GM12878 (cell line): ENCODE measurements around the gene ELAPOR2. TPM values are rescaled to one million over a fixed set of nuclear protein-coding genes. Genes with fewer than 3 reads are reported as not detected.

Source experiments
- ATAC-seq: fragments of 200-7000 bp; cut with Tn5 transposase; 3 replicates; pipeline ENCODE4 v1.9.1; 2020; ENCODE audit warnings: mild to moderate bottlenecking, moderate library complexity
- BruUV-seq: library from RNA; stranded (reverse); fragments of 400-500 nt; replicated peaks from 2 replicates; lab custom pipeline; 2021; lab: Mats Ljungman, UMichigan
- CTCF ChIA-PET: fragments of 300-600 bp; sonication (Branson Sonifier 250); formaldehyde crosslinking; extraction: SDS; loops from one replicate; lab custom pipeline; 2021; ENCODE audit warnings: inconsistent platforms; lab: Yijun Ruan, JAX
- POLR2A ChIA-PET: fragments of 350-600 bp; formaldehyde crosslinking; extraction: SDS; loops from one replicate; lab custom pipeline; 2021; ENCODE audit warnings: inconsistent platforms; lab: Charles Lee
- RAD21 ChIA-PET: fragments of 300-600 bp; sonication (Branson Sonifier 250); formaldehyde crosslinking; loops from one replicate; lab custom pipeline; 2023; ENCODE audit warnings: antibody characterized with exemption; ENCODE audit not compliant: unreplicated experiment; lab: Charles Lee
- SMC1A ChIA-PET: fragments of 300-600 bp; sonication (Branson Sonifier 250); formaldehyde crosslinking; loops from one replicate; lab custom pipeline; 2023; ENCODE audit not compliant: unreplicated experiment, uncharacterized antibody; lab: Charles Lee
- DNase-seq: peaks from one replicate; pipeline ENCODE4 v3.0.0-alpha.2; 2011; ENCODE audit warnings: low read depth, low spot score
- FAIRE-seq: peaks from 3 replicates; lab custom pipeline; 2011; peaks lifted over from hg19 to GRCh38; lab: Jason Lieb, UNC
- H2AFZ ChIP-seq: 2 replicates; pipeline ENCODE4 v1.6.0; 2011; ENCODE audit warnings: low read depth, low read length, control low read depth; ENCODE audit not compliant: control insufficient read depth
- H3K27ac ChIP-seq: 2 replicates; pipeline ENCODE4 v1.5.1; 2011; ENCODE audit warnings: control low read depth; ENCODE audit not compliant: control insufficient read depth, insufficient read depth
- H3K27me3 ChIP-seq, 2 experiments: replicated peaks in 1 of 2; 2 replicates each; pipeline versions ENCODE4 v1.6.0 to v1.6.1; 2011; ENCODE audit warnings: low read length in 1 of 2; ENCODE audit not compliant: control insufficient read depth in 2 of 2, insufficient read depth in 2 of 2
- H3K36me3 ChIP-seq, 2 experiments: 2 replicates each; pipeline ENCODE4 v1.5.1; 2011; ENCODE audit warnings: low read length in 1 of 2; ENCODE audit not compliant: control insufficient read depth in 2 of 2, insufficient read depth in 2 of 2
- H3K4me1 ChIP-seq: 2 replicates; pipeline ENCODE4 v1.6.1; 2011; ENCODE audit warnings: mild to moderate bottlenecking, low read length, moderate library complexity, mixed read lengths; ENCODE audit not compliant: control insufficient read depth, insufficient read depth
- H3K4me2 ChIP-seq: 2 replicates; pipeline ENCODE4 v1.6.0; 2011; ENCODE audit warnings: control low read depth; ENCODE audit not compliant: control insufficient read depth, insufficient read depth
- H3K4me3 ChIP-seq: fragments of 200-600 bp; sonication (generic); 2 replicates; pipeline ENCODE4 v1.5.1; 2016
- H3K79me2 ChIP-seq: 2 replicates; pipeline ENCODE4 v1.6.0; 2011; ENCODE audit warnings: low read length; ENCODE audit not compliant: control insufficient read depth, insufficient read depth
- H3K9ac ChIP-seq: 2 replicates; pipeline ENCODE4 v1.8.0; 2011; ENCODE audit warnings: low read length, control low read depth, mixed read lengths; ENCODE audit not compliant: control insufficient read depth, insufficient read depth
- H3K9me3 ChIP-seq: replicated peaks from 3 replicates; pipeline ENCODE4 v1.5.1; 2011; ENCODE audit warnings: mild to moderate bottlenecking, low read length; ENCODE audit not compliant: control insufficient read depth, insufficient read depth
- H4K20me1 ChIP-seq: 2 replicates; pipeline ENCODE4 v1.6.0; 2011; ENCODE audit not compliant: control insufficient read depth, insufficient read depth
- IRF5 ChIP-seq: fragments of 450-650 bp; IDR thresholded peaks from 2 replicates; pipeline ENCODE4 v1.6.1; 2017; ENCODE audit warnings: borderline replicate concordance
- LARP7 ChIP-seq: fragments of 450-650 bp; IDR thresholded peaks from 2 replicates; pipeline ENCODE4 v1.6.1; 2017; ENCODE audit warnings: mild to moderate bottlenecking
- MEF2A ChIP-seq: IDR thresholded peaks from 2 replicates; pipeline ENCODE4 v1.6.1; 2011; ENCODE audit warnings: low read depth, mild to moderate bottlenecking, low read length, moderate library complexity; ENCODE audit not compliant: insufficient read depth
- MTA2 ChIP-seq: fragments of 450-650 bp; IDR thresholded peaks from 2 replicates; pipeline ENCODE4 v1.6.1; 2016; ENCODE audit warnings: low read depth, mild to moderate bottlenecking, moderate library complexity
- POLR2AphosphoS5 ChIP-seq: IDR thresholded peaks from 2 replicates; pipeline ENCODE4 v1.6.1; 2011; ENCODE audit warnings: mild to moderate bottlenecking, low read length, inconsistent platforms
- SPI1 ChIP-seq: IDR thresholded peaks from 2 replicates; pipeline ENCODE4 v1.6.1; 2011; ENCODE audit warnings: low read depth, mild to moderate bottlenecking, low read length, moderate library complexity, borderline replicate concordance; ENCODE audit not compliant: insufficient read depth
- SREBF2 ChIP-seq: IDR thresholded peaks from 2 replicates; pipeline ENCODE4 v1.6.1; 2012; ENCODE audit warnings: mild to moderate bottlenecking, low read length
- ZNF207 ChIP-seq: fragments of 450-650 bp; IDR thresholded peaks from 2 replicates; pipeline ENCODE4 v1.6.1; 2014; ENCODE audit warnings: antibody characterized with exemption, mild to moderate bottlenecking, borderline replicate concordance
- in situ Hi-C: fragments of 300-500 bp; cut with MboI; formaldehyde crosslinking; loops from 9 replicates; pipeline ENCODE4 v1.14.3; 2018; ENCODE audit warnings: mixed read lengths
- intact Hi-C: fragments of 100-400 bp; cut with micrococcal nuclease; formaldehyde crosslinking; loops from one replicate; pipeline ENCODE4 v1.14.2; 2022; ENCODE audit not compliant: unreplicated experiment
- polyA plus RNA-seq, 11 experiments: library from polyadenylated mRNA; depleted of rRNA in 4 of 11; unstranded in 6 of 11; stranded (reverse) in 5 of 11; fragments of >200 nt; fragmentation: Nextera tagmentation in 4 of 11; fragmentation: Illumina TruSeq in 1 of 11; extraction: Ambion mirVana in 4 of 11; extraction: Trizol in 1 of 11; gene quantifications; 1 replicate in 1 of 11; 2 replicates in 10 of 11; pipeline versions ENCODE4 v1.2.1 to v1.2.3, GENCODE V29; 2011 to 2016; ENCODE audit warnings: inconsistent platforms in 2 of 11, missing spikeins in 2 of 11, low read depth in 1 of 11
- total RNA-seq, 4 experiments: library from RNA; depleted of rRNA in 3 of 4; stranded (reverse); fragments of >200 nt in 3 of 4; fragmentation: Illumina TruSeq in 1 of 4; extraction: Trizol in 1 of 4; gene quantifications; 2 replicates each; pipeline versions ENCODE4 v1.2.1 to v1.2.3, GENCODE V29; 2013 to 2021

ELAPOR2 gene
- total and polyA plus RNA-seq, 10 of the 15 experiments (the other 5 are each of a cell fraction or from before 2014, with no cell fraction given), result 0.12 to 7.1 (median 3.8) TPM

GRCh38 chr7:87027900-87028299 is 31.6 kb downstream of the ELAPOR2 start:
- H3K9me3 ChIP-seq, result no peaks in the 10 kb centered on the region; the same call in 2 of the 3 replicates
- H3K79me2 ChIP-seq, result no peaks in the 10 kb centered on the region
- no peaks in the 10 kb centered on the region for H4K20me1 ChIP-seq
- peak; percentile 24 for DNase-seq
- no peaks in the 10 kb centered on the region for H3K27me3 ChIP-seq
- TF ChIP-seq SREBF2 (no peak), LARP7 (no peak), MTA2 (no peak), MEF2A (peak; percentile 74), SPI1 (peak; percentile 85), IRF5 (no peak), POLR2AphosphoS5 (no peak), ZNF207 (no peak)
- H3K27ac ChIP-seq, result peak overlapping the region; percentile 48; the same call in 1 of the 2 replicates
- H3K36me3 ChIP-seq, result no peaks in the 10 kb centered on the region
- SMC1A ChIA-PET, result no interaction called here
- RAD21 ChIA-PET, result no interaction called here
- H3K9ac ChIP-seq, result no peak overlapping the region
- in situ Hi-C loops (no loop called here), intact Hi-C loops (no loop called here)
- H3K4me1 ChIP-seq, result peaks cover 10% of the 10 kb centered on the region
- FAIRE-seq, result no peak
- peak; percentile 59 for ATAC-seq
- H3K4me2 ChIP-seq, result no peak overlapping the region
- BruUV-seq, result no TSS peak
- POLR2A ChIA-PET, result no interaction called here
- no peak overlapping the region for H3K4me3 ChIP-seq
- CTCF ChIA-PET, result no interaction called here
- H2AFZ ChIP-seq, result no peak overlapping the region; the same call in 1 of the 2 replicates
